ENCODE results near the gene SIN3A.
"Not testable (repeated sequence)": the region's sequence is repeated elsewhere in the genome, so short reads cannot be mapped to it uniquely, and the experiment has no call there.

DNA sequence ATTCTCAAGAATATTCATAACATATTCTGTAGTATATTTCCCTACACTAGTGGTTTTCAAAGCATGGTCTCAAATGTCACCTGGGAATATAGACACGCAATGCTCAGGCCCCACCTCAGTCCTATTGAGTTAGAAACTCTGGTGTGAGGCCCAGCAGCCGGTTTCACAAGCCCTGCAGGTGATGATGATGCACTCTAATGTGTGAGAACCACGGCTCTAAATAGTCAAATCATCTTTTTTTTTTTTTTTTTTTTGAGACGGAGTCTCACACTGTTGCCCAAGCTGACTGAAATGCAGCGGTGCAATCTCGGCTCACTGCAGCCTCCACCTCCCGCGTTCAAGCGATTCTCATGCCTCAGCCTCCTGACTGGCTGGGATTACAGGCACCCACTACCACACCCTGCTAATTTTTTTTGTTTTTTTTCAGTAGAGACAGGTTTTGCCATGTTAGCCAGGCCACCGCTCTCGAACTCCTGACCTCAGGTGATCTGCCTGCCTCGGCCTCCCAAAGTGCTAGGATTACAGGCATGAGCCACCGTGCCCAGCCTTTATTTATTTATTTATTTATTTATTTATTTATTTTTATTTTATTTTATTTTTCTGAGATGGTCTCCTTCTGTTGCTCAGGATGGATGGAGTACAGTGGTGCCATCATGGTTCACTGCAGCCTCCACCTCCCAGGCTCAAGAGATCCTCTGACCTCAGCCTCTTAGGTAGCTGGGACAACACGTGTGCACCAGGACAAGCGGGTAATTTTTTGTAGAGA, 117.7 kb downstream of the SIN3A start:
- not testable (repeated sequence) for TF ChIP-seq POLR2A, POLR2AphosphoS5 (IDR thresholded peaks at IDR 0.05; ENCODE audit: low read depth, low read length)
